ENCODE results near the gene WDR36. TPM values are rescaled to one million over a fixed set of nuclear protein-coding genes. Genes with fewer than 3 reads are reported as not detected.

Gene WDR36
- polyA plus RNA-seq, 2 of the 4 experiments (the other 2 are of a cell fraction), result 15.3 to 38.1 TPM

- TF ChIP-seq PHF8 (IDR thresholded peaks at IDR 0.05; ENCODE audit: borderline replicate concordance, low read depth), result no peak
- TF ChIP-seq EHF (CRISPR knock-in tag; IDR thresholded peaks at IDR 0.05), result no peak
- no peak for TF ChIP-seq CEBPB (IDR thresholded peaks at IDR 0.05)
- no peak for TF ChIP-seq KDM5A (IDR thresholded peaks at IDR 0.05)
- no peak for TF ChIP-seq HOXB13 (CRISPR knock-in tag; IDR thresholded peaks at IDR 0.05; ENCODE audit: low read depth)
- TF ChIP-seq CBX2 (IDR thresholded peaks at IDR 0.05; ENCODE audit: borderline replicate concordance, low read depth), result no peak
- no peak for TF ChIP-seq JUNB (IDR thresholded peaks at IDR 0.05)
- TF ChIP-seq RCOR1 (IDR thresholded peaks at IDR 0.05; ENCODE audit: low read depth, low read length), result no peak
- TF ChIP-seq HES2 (IDR thresholded peaks at IDR 0.05), result no peak
- TF ChIP-seq EP300 (IDR thresholded peaks at IDR 0.05), result no peak
- no peak for TF ChIP-seq RARB (CRISPR knock-in tag; IDR thresholded peaks at IDR 0.05)
- TF ChIP-seq MAFK (IDR thresholded peaks at IDR 0.05; ENCODE audit: partially characterized antibody), result no peak
- TF ChIP-seq USF2 (IDR thresholded peaks at IDR 0.05), result no peak
- no peak for TF ChIP-seq HOXB5 (CRISPR knock-in tag; IDR thresholded peaks at IDR 0.05)
- TF ChIP-seq TP53 (CRISPR knock-in tag; IDR thresholded peaks at IDR 0.05), result no peak
- TF ChIP-seq ZC3H11A (IDR thresholded peaks at IDR 0.05), result no peak
- TF ChIP-seq POLR2AphosphoS2 (conservative IDR thresholded peaks at IDR 0.05; ENCODE audit: low read length), result no peak
- TF ChIP-seq RNF2 (IDR thresholded peaks at IDR 0.05; ENCODE audit: borderline replicate concordance, low read depth), result no peak
- no peak for FAIRE-seq
Observed at GRCh38 chr5:111076091-111076490, 16.1 kb upstream of the WDR36 start.

GRCh38 chr5:111077678-111078077, 14.5 kb upstream of the WDR36 start:
- no peak overlapping the region for H3K4me2 ChIP-seq
- H3K9me3 ChIP-seq, result no peaks in the 10 kb centered on the region
- TF ChIP-seq ZFP36 (IDR thresholded peaks at IDR 0.05; ENCODE audit: borderline replicate concordance, partially characterized antibody) (no peak), MAX (IDR thresholded peaks at IDR 0.05) (no peak), MAZ (IDR thresholded peaks at IDR 0.05; ENCODE audit: borderline replicate concordance, low read depth, low read length) (no peak), CEBPB (IDR thresholded peaks at IDR 0.05) (no peak), CBX8 (IDR thresholded peaks at IDR 0.05) (no peak), SMC3 (IDR thresholded peaks at IDR 0.05) (no peak), HEYL (CRISPR knock-in tag; IDR thresholded peaks at IDR 0.05) (no peak), ESRRA (IDR thresholded peaks at IDR 0.05; ENCODE audit: borderline replicate concordance, low read length) (no peak), GATA3 (IDR thresholded peaks at IDR 0.05; ENCODE audit: borderline replicate concordance) (no peak), RCOR1 (IDR thresholded peaks at IDR 0.05; ENCODE audit: low read depth, low read length) (no peak), PHF8 (IDR thresholded peaks at IDR 0.05; ENCODE audit: borderline replicate concordance, low read depth) (no peak), E2F6 (IDR thresholded peaks at IDR 0.05; ENCODE audit: borderline replicate concordance, low read depth) (no peak), MAFK (IDR thresholded peaks at IDR 0.05; ENCODE audit: partially characterized antibody) (no peak), KDM5A (IDR thresholded peaks at IDR 0.05) (no peak), POLR2A (IDR thresholded peaks at IDR 0.05; ENCODE audit: low read length) (no peak), SREBF2 (IDR thresholded peaks at IDR 0.05) (no peak), JUNB (IDR thresholded peaks at IDR 0.05) (no peak), ZNF302 (CRISPR knock-in tag; IDR thresholded peaks at IDR 0.05) (no peak), CHD2 (IDR thresholded peaks at IDR 0.05; ENCODE audit: low read length, partially characterized antibody) (no peak)
- no peak overlapping the region for H3K27ac ChIP-seq
- no peak for ATAC-seq
- H3K4me1 ChIP-seq, result no peaks in the 10 kb centered on the region
- DNase-seq (ENCODE audit: low read depth in 1 of 2, low spot score in 1 of 2), result no peak
- ChIA-PET POLR2A (no interaction called here), CTCF (no interaction called here)
- H3K4me3 ChIP-seq, result no peak overlapping the region
- 27% methylated on average over 2 of the region's 2 CpGs for WGBS (ENCODE audit: missing lambda C conversion rate)
- FAIRE-seq, result no peak

More at GRCh38 chr5:111076091-111076490, 16.1 kb upstream of the WDR36 start:
- ChIA-PET POLR2A (no interaction called here), CTCF (no interaction called here)
- no peak overlapping the region for H3K27ac ChIP-seq
- 0% methylated on average over 1 of the region's 1 CpG for WGBS (ENCODE audit: missing lambda C conversion rate)
- no peak overlapping the region for H3K4me3 ChIP-seq
- no peaks in the 10 kb centered on the region for H3K9me3 ChIP-seq
- no peaks in the 10 kb centered on the region for H3K4me1 ChIP-seq
- ATAC-seq (no peak), DNase-seq (ENCODE audit: low read depth in 1 of 2, low spot score in 1 of 2) (no peak)
- H3K4me2 ChIP-seq, result no peak overlapping the region
